Suprapubic skin (tissue), 3 donors: ENCODE results near the gene ZNF839.

Experiments used
- CTCF ChIP-seq, 2 donors: fragments of 200-600 bp in 1 of 2; fragments of 450-650 bp in 1 of 2; sonication (generic) in 1 of 2; IDR thresholded peaks; one replicate each; pipeline ENCODE4 v1.5.1; 2016 to 2019; ENCODE audit warnings: antibody characterized with exemption in 2 of 2, mild to moderate bottlenecking in 1 of 2, moderate library complexity in 1 of 2
- EP300 ChIP-seq: sonication (generic); formaldehyde crosslinking; IDR thresholded peaks from one replicate; pipeline ENCODE4 v1.6.1; 2017; ENCODE audit warnings: antibody characterized with exemption
- POLR2A ChIP-seq, 2 donors: fragments of 450-650 bp; IDR thresholded peaks; one replicate each; pipeline ENCODE4 v1.6.1; 2017; ENCODE audit warnings: antibody characterized with exemption in 2 of 2, mild to moderate bottlenecking in 2 of 2, moderate library complexity in 2 of 2

- TF ChIP-seq EP300: no peak
- TF ChIP-seq CTCF (IDR thresholded peaks at IDR 0.05): no peak
- TF ChIP-seq POLR2A (IDR thresholded peaks at IDR 0.05): no peak
These were observed 39.8 kb downstream of the ZNF839 start for GRCh38 chr14:102359341-102359740.
